ENCODE data around the gene C16orf78.

The C16orf78 gene

GRCh38 chr16:49398761-49399160, 25.2 kb downstream of the C16orf78 start:
- Mint-ChIP-seq H3K36me3 (ENCODE audit: low read depth) (no peaks in the 10 kb centered on the region), H3K27ac (no peak overlapping the region), H3K27me3 (peaks cover 7% of the 10 kb centered on the region), H3K4me1 (ENCODE audit: low read depth) (no peaks in the 10 kb centered on the region), H3K4me3 (no peak overlapping the region), H3K9me3 (peaks cover 4% of the 10 kb centered on the region)

- Mint-ChIP-seq H3K4me3 (no peak overlapping the region), H3K27me3 (peaks cover 7% of the 10 kb centered on the region), H3K9me3 (peaks cover 4% of the 10 kb centered on the region), H3K36me3 (ENCODE audit: low read depth) (no peaks in the 10 kb centered on the region), H3K4me1 (ENCODE audit: low read depth) (no peaks in the 10 kb centered on the region), H3K27ac (no peak overlapping the region)
Measured at GRCh38 chr16:49399594-49400364, 26.2 kb downstream of the C16orf78 start.

- no peaks in the 10 kb centered on the region for H3K4me1 Mint-ChIP-seq (ENCODE audit: low read depth)
- H3K36me3 Mint-ChIP-seq (ENCODE audit: low read depth) = no peaks in the 10 kb centered on the region
- H3K9me3 Mint-ChIP-seq = peaks cover 4% of the 10 kb centered on the region
- H3K4me3 Mint-ChIP-seq = no peak overlapping the region
- peaks cover 7% of the 10 kb centered on the region for H3K27me3 Mint-ChIP-seq
- no peak overlapping the region for H3K27ac Mint-ChIP-seq
Measured at GRCh38 chr16:49400611-49401010, 27.0 kb downstream of the C16orf78 start.

- H3K27ac Mint-ChIP-seq = no peak overlapping the region
- H3K27me3 Mint-ChIP-seq = no peaks in the 10 kb centered on the region
- no peak overlapping the region for H3K4me3 Mint-ChIP-seq
- no peaks in the 10 kb centered on the region for H3K36me3 Mint-ChIP-seq (ENCODE audit: low read depth)
- peaks cover 4% of the 10 kb centered on the region for H3K9me3 Mint-ChIP-seq
- no peaks in the 10 kb centered on the region for H3K4me1 Mint-ChIP-seq (ENCODE audit: low read depth)
Measured at GRCh38 chr16:49405123-49405522, 31.5 kb downstream of the C16orf78 start.

GRCh38 chr16:49405530-49405929, 31.9 kb downstream of the C16orf78 start:
- Mint-ChIP-seq H3K27me3 (no peaks in the 10 kb centered on the region), H3K4me1 (ENCODE audit: low read depth) (no peaks in the 10 kb centered on the region), H3K4me3 (no peak overlapping the region), H3K36me3 (ENCODE audit: low read depth) (no peaks in the 10 kb centered on the region), H3K9me3 (peaks cover 4% of the 10 kb centered on the region), H3K27ac (no peak overlapping the region)

- Mint-ChIP-seq H3K36me3 (ENCODE audit: low read depth) (no peaks in the 10 kb centered on the region), H3K9me3 (peaks cover 1% of the 10 kb centered on the region), H3K27me3 (no peaks in the 10 kb centered on the region), H3K27ac (no peak overlapping the region), H3K4me3 (no peak overlapping the region), H3K4me1 (ENCODE audit: low read depth) (no peaks in the 10 kb centered on the region)
Measured at GRCh38 chr16:49407873-49408550, 34.4 kb downstream of the C16orf78 start.

GRCh38 chr16:49409121-49409520, 35.5 kb downstream of the C16orf78 start:
- Mint-ChIP-seq H3K9me3 (no peaks in the 10 kb centered on the region), H3K36me3 (ENCODE audit: low read depth) (no peaks in the 10 kb centered on the region), H3K27ac (no peak overlapping the region)

GRCh38 chr16:49410226-49410625, 36.6 kb downstream of the C16orf78 start:
- no peaks in the 10 kb centered on the region for H3K36me3 Mint-ChIP-seq (ENCODE audit: low read depth)

More at GRCh38 chr16:49409121-49409520, 35.5 kb downstream of the C16orf78 start:
- no peaks in the 10 kb centered on the region for H3K27me3 Mint-ChIP-seq
- no peaks in the 10 kb centered on the region for H3K4me1 Mint-ChIP-seq (ENCODE audit: low read depth)
- no peak overlapping the region for H3K4me3 Mint-ChIP-seq

GRCh38 chr16:49411121-49411970, 37.7 kb downstream of the C16orf78 start:
- Mint-ChIP-seq H3K36me3 (ENCODE audit: low read depth) (no peaks in the 10 kb centered on the region), H3K9me3 (no peaks in the 10 kb centered on the region), H3K27ac (no peak overlapping the region), H3K4me1 (ENCODE audit: low read depth) (no peaks in the 10 kb centered on the region), H3K27me3 (no peaks in the 10 kb centered on the region), H3K4me3 (no peak overlapping the region)

More at GRCh38 chr16:49410226-49410625, 36.6 kb downstream of the C16orf78 start:
- no peaks in the 10 kb centered on the region for H3K9me3 Mint-ChIP-seq
- no peak overlapping the region for H3K4me3 Mint-ChIP-seq
- H3K27ac Mint-ChIP-seq = no peak overlapping the region
- H3K4me1 Mint-ChIP-seq (ENCODE audit: low read depth) = no peaks in the 10 kb centered on the region
- H3K27me3 Mint-ChIP-seq = no peaks in the 10 kb centered on the region

GRCh38 chr16:49414671-49415070, 41.1 kb downstream of the C16orf78 start:
- Mint-ChIP-seq H3K27ac (no peak overlapping the region), H3K36me3 (ENCODE audit: low read depth) (no peaks in the 10 kb centered on the region), H3K4me3 (no peak overlapping the region), H3K9me3 (no peaks in the 10 kb centered on the region), H3K4me1 (ENCODE audit: low read depth) (no peaks in the 10 kb centered on the region), H3K27me3 (no peaks in the 10 kb centered on the region)

- Mint-ChIP-seq H3K27me3 (no peaks in the 10 kb centered on the region), H3K4me3 (no peak overlapping the region), H3K27ac (no peak overlapping the region), H3K9me3 (no peaks in the 10 kb centered on the region), H3K4me1 (ENCODE audit: low read depth) (no peaks in the 10 kb centered on the region), H3K36me3 (ENCODE audit: low read depth) (no peaks in the 10 kb centered on the region)
Measured at GRCh38 chr16:49415083-49415482, 41.5 kb downstream of the C16orf78 start.

- Mint-ChIP-seq H3K36me3 (ENCODE audit: low read depth) (no peaks in the 10 kb centered on the region), H3K4me3 (no peak overlapping the region), H3K9me3 (no peaks in the 10 kb centered on the region), H3K4me1 (ENCODE audit: low read depth) (no peaks in the 10 kb centered on the region), H3K27me3 (no peaks in the 10 kb centered on the region), H3K27ac (no peak overlapping the region)
Measured at GRCh38 chr16:49416001-49416675, 42.5 kb downstream of the C16orf78 start.

- no peak overlapping the region for H3K27ac Mint-ChIP-seq
- H3K4me3 Mint-ChIP-seq = no peak overlapping the region
- H3K4me1 Mint-ChIP-seq (ENCODE audit: low read depth) = no peaks in the 10 kb centered on the region
- H3K27me3 Mint-ChIP-seq = no peaks in the 10 kb centered on the region
- no peaks in the 10 kb centered on the region for H3K9me3 Mint-ChIP-seq
- H3K36me3 Mint-ChIP-seq (ENCODE audit: low read depth) = no peaks in the 10 kb centered on the region
Measured at GRCh38 chr16:49417354-49417753, 43.8 kb downstream of the C16orf78 start.

GRCh38 chr16:49419006-49419405, 45.4 kb downstream of the C16orf78 start:
- Mint-ChIP-seq H3K27me3 (no peaks in the 10 kb centered on the region), H3K4me3 (no peak overlapping the region), H3K4me1 (ENCODE audit: low read depth) (no peaks in the 10 kb centered on the region), H3K36me3 (ENCODE audit: low read depth) (no peaks in the 10 kb centered on the region), H3K9me3 (no peaks in the 10 kb centered on the region), H3K27ac (no peak overlapping the region)

Data from stimulated activated naive CD8-positive, alpha-beta T cell treated with anti-CD3 and anti-CD28 coated beads, Interleukin-15, Interleukin-2, amounts not matched to agents 100 ng/mL and 50 ng/mL, for 24 hours (primary cell).